ENCODE data around the gene ZBTB34. TPM values are rescaled to one million over a fixed set of nuclear protein-coding genes. Genes with fewer than 3 reads are reported as not detected.

Gene ZBTB34
- total RNA-seq, 5 donors from 2014 or later (not counting 1 experiment from before 2014, with no cell fraction given) = 5.4 to 8.7 (median 7.9) TPM

- Mint-ChIP-seq H3K4me1 (peaks cover 0 to 6% (median 2%) of the 10 kb centered on the region in 3 donors), H3K27me3 (no peaks in the 10 kb centered on the region), H3K9me3 (no peaks in the 10 kb centered on the region), H3K4me3 (no peak overlapping the region), H3K36me3 (peaks cover 17% of the 10 kb centered on the region), H3K27ac (no peak overlapping the region)
- Histone ChIP-seq H3K9me3 (no peaks in the 10 kb centered on the region), H3K27ac (ENCODE audit: low read length) (no peak overlapping the region), H3K4me1 (ENCODE audit: control insufficient read depth in 1 of 2, extremely low read depth in 1 of 2, insufficient read depth in 2 of 2, low read length in 2 of 2) (no peaks in the 10 kb centered on the region), H3K27me3 (replicated peaks in 1 of 2; ENCODE audit: control insufficient read depth in 2 of 2, extremely low read depth in 1 of 2, insufficient read depth in 2 of 2, low read length in 1 of 2) (no peaks in the 10 kb centered on the region), H3K36me3 (ENCODE audit: control insufficient read depth in 2 of 2, extremely low read depth in 1 of 2, insufficient read depth in 1 of 2, low read length in 1 of 2) (peaks cover 5 to 16% of the 10 kb centered on the region in 2 donors), H3K4me3 (ENCODE audit: control insufficient read depth in 1 of 2, extremely low read depth in 1 of 2, low read length in 1 of 2) (no peak overlapping the region)
- ChIA-PET POLR2A (no interaction called here), CTCF (no interaction called here)
- DNase-seq (no peak), ATAC-seq (replicated peaks in 1 of 4) (no peak)
- 91% methylated on average over 4 of the region's 6 CpGs for WGBS (ENCODE audit: insufficient coverage)
These were observed 24.7 kb downstream of the ZBTB34 start for GRCh38 chr9:126885131-126885641.

GRCh38 chr9:126886034-126886822 is 25.8 kb downstream of the ZBTB34 start:
- Histone ChIP-seq H3K27me3 (replicated peaks in 1 of 2; ENCODE audit: control insufficient read depth in 2 of 2, extremely low read depth in 1 of 2, insufficient read depth in 2 of 2, low read length in 1 of 2) (no peaks in the 10 kb centered on the region), H3K4me1 (ENCODE audit: control insufficient read depth in 1 of 2, extremely low read depth in 1 of 2, insufficient read depth in 2 of 2, low read length in 2 of 2) (no peaks in the 10 kb centered on the region), H3K36me3 (ENCODE audit: control insufficient read depth in 2 of 2, extremely low read depth in 1 of 2, insufficient read depth in 1 of 2, low read length in 1 of 2) (peaks cover 0 to 9% of the 10 kb centered on the region in 2 donors), H3K27ac (ENCODE audit: low read length) (no peak overlapping the region), H3K4me3 (ENCODE audit: control insufficient read depth in 1 of 2, extremely low read depth in 1 of 2, low read length in 1 of 2) (no peak overlapping the region), H3K9me3 (no peaks in the 10 kb centered on the region)
- no peak overlapping the region for H3K27ac Mint-ChIP-seq
- ATAC-seq (replicated peaks in 1 of 4) (no peak), DNase-seq (no peak)
- H3K27me3 Mint-ChIP-seq = no peaks in the 10 kb centered on the region
- H3K4me3 Mint-ChIP-seq = no peak overlapping the region
- CTCF ChIA-PET = interaction anchor here in 1 of 2 donors (0.6 kb wide), 2 partner anchors 19 to 28 kb away, joined by 3 to 6 read pairs; no protein-coding TSS in a partner anchor
- WGBS (ENCODE audit: insufficient coverage) = 96% methylated on average over 6 of the region's 23 CpGs
- H3K36me3 Mint-ChIP-seq = peaks cover 7% of the 10 kb centered on the region
- POLR2A ChIA-PET = no interaction called here
- H3K9me3 Mint-ChIP-seq = no peaks in the 10 kb centered on the region
- H3K4me1 Mint-ChIP-seq = peaks cover 0 to 6% (median 2%) of the 10 kb centered on the region in 3 donors

GRCh38 chr9:126886897-126887296 is 26.5 kb downstream of the ZBTB34 start:
- H3K36me3 Mint-ChIP-seq = peaks cover 3% of the 10 kb centered on the region
- Histone ChIP-seq H3K27ac (ENCODE audit: low read length) (no peak overlapping the region), H3K9me3 (no peaks in the 10 kb centered on the region), H3K36me3 (ENCODE audit: control insufficient read depth in 2 of 2, extremely low read depth in 1 of 2, insufficient read depth in 1 of 2, low read length in 1 of 2) (peaks cover 0 to 4% of the 10 kb centered on the region in 2 donors), H3K4me3 (ENCODE audit: control insufficient read depth in 1 of 2, extremely low read depth in 1 of 2, low read length in 1 of 2) (no peak overlapping the region), H3K4me1 (ENCODE audit: control insufficient read depth in 1 of 2, extremely low read depth in 1 of 2, insufficient read depth in 2 of 2, low read length in 2 of 2) (no peaks in the 10 kb centered on the region), H3K27me3 (replicated peaks in 1 of 2; ENCODE audit: control insufficient read depth in 2 of 2, extremely low read depth in 1 of 2, insufficient read depth in 2 of 2, low read length in 1 of 2) (no peaks in the 10 kb centered on the region)
- 88% methylated on average over 4 of the region's 10 CpGs for WGBS (ENCODE audit: insufficient coverage)
- ATAC-seq (replicated peaks in 1 of 4) (no peak), DNase-seq (no peak)
- H3K9me3 Mint-ChIP-seq = no peaks in the 10 kb centered on the region
- ChIA-PET CTCF (interaction anchor here in 1 of 2 donors (0.6 kb wide), 2 partner anchors 19 to 29 kb away, joined by 3 to 6 read pairs; no protein-coding TSS in a partner anchor), POLR2A (no interaction called here)
- H3K27me3 Mint-ChIP-seq = no peaks in the 10 kb centered on the region
- H3K27ac Mint-ChIP-seq = no peak overlapping the region
- no peak overlapping the region for H3K4me3 Mint-ChIP-seq
- peaks cover 0 to 4% (median 0%) of the 10 kb centered on the region in 3 donors for H3K4me1 Mint-ChIP-seq

GRCh38 chr9:126891676-126892075 is 31.2 kb downstream of the ZBTB34 start:
- Mint-ChIP-seq H3K9me3 (no peaks in the 10 kb centered on the region), H3K36me3 (no peaks in the 10 kb centered on the region), H3K27me3 (peaks cover 4 to 7% of the 10 kb centered on the region in 2 donors), H3K27ac (no peak overlapping the region), H3K4me1 (no peaks in the 10 kb centered on the region), H3K4me3 (no peak overlapping the region)
- Histone ChIP-seq H3K9me3 (no peaks in the 10 kb centered on the region), H3K27ac (ENCODE audit: low read length) (no peak overlapping the region), H3K27me3 (replicated peaks in 1 of 2; ENCODE audit: control insufficient read depth in 2 of 2, extremely low read depth in 1 of 2, insufficient read depth in 2 of 2, low read length in 1 of 2) (no peaks in the 10 kb centered on the region), H3K4me3 (ENCODE audit: control insufficient read depth in 1 of 2, extremely low read depth in 1 of 2, low read length in 1 of 2) (no peak overlapping the region), H3K4me1 (ENCODE audit: control insufficient read depth in 1 of 2, extremely low read depth in 1 of 2, insufficient read depth in 2 of 2, low read length in 2 of 2) (no peaks in the 10 kb centered on the region), H3K36me3 (ENCODE audit: control insufficient read depth in 2 of 2, extremely low read depth in 1 of 2, insufficient read depth in 1 of 2, low read length in 1 of 2) (no peaks in the 10 kb centered on the region)
- ChIA-PET CTCF (no interaction called here), POLR2A (no interaction called here)
- DNase-seq (no peak), ATAC-seq (replicated peaks in 1 of 4) (no peak)
- WGBS (ENCODE audit: insufficient coverage) = no CpG with 5 or more reads among the region's 3 CpGs

- Histone ChIP-seq H3K36me3 (ENCODE audit: control insufficient read depth in 2 of 2, extremely low read depth in 1 of 2, insufficient read depth in 1 of 2, low read length in 1 of 2) (no peaks in the 10 kb centered on the region), H3K27me3 (replicated peaks in 1 of 2; ENCODE audit: control insufficient read depth in 2 of 2, extremely low read depth in 1 of 2, insufficient read depth in 2 of 2, low read length in 1 of 2) (no peaks in the 10 kb centered on the region), H3K4me1 (ENCODE audit: control insufficient read depth in 1 of 2, extremely low read depth in 1 of 2, insufficient read depth in 2 of 2, low read length in 2 of 2) (no peaks in the 10 kb centered on the region), H3K27ac (ENCODE audit: low read length) (no peak overlapping the region), H3K4me3 (ENCODE audit: control insufficient read depth in 1 of 2, extremely low read depth in 1 of 2, low read length in 1 of 2) (no peak overlapping the region), H3K9me3 (no peaks in the 10 kb centered on the region)
- Mint-ChIP-seq H3K4me1 (no peaks in the 10 kb centered on the region), H3K27me3 (peaks cover 13 to 14% of the 10 kb centered on the region in 2 donors), H3K9me3 (no peaks in the 10 kb centered on the region), H3K27ac (no peak overlapping the region), H3K4me3 (no peak overlapping the region), H3K36me3 (no peaks in the 10 kb centered on the region)
- DNase-seq = no peak
- POLR2A ChIA-PET = no interaction called here
- CTCF ChIA-PET = no interaction called here
- no peak for ATAC-seq (replicated peaks in 1 of 4)
- WGBS (ENCODE audit: insufficient coverage) = 58% methylated on average over 4 of the region's 5 CpGs
These were observed 32.6 kb downstream of the ZBTB34 start for GRCh38 chr9:126893079-126893478.

- Mint-ChIP-seq H3K36me3 (no peaks in the 10 kb centered on the region), H3K27ac (no peak overlapping the region), H3K9me3 (no peaks in the 10 kb centered on the region), H3K27me3 (peaks cover 13 to 16% of the 10 kb centered on the region in 2 donors), H3K4me3 (no peak overlapping the region), H3K4me1 (no peaks in the 10 kb centered on the region)
- POLR2A ChIA-PET = no interaction called here
- Histone ChIP-seq H3K36me3 (ENCODE audit: control insufficient read depth in 2 of 2, extremely low read depth in 1 of 2, insufficient read depth in 1 of 2, low read length in 1 of 2) (no peaks in the 10 kb centered on the region), H3K4me3 (ENCODE audit: control insufficient read depth in 1 of 2, extremely low read depth in 1 of 2, low read length in 1 of 2) (no peak overlapping the region), H3K4me1 (ENCODE audit: control insufficient read depth in 1 of 2, extremely low read depth in 1 of 2, insufficient read depth in 2 of 2, low read length in 2 of 2) (no peaks in the 10 kb centered on the region), H3K27ac (ENCODE audit: low read length) (no peak overlapping the region), H3K9me3 (no peaks in the 10 kb centered on the region), H3K27me3 (replicated peaks in 1 of 2; ENCODE audit: control insufficient read depth in 2 of 2, extremely low read depth in 1 of 2, insufficient read depth in 2 of 2, low read length in 1 of 2) (no peaks in the 10 kb centered on the region)
- WGBS (ENCODE audit: insufficient coverage) = 86% methylated on average over 3 of the region's 4 CpGs
- ATAC-seq (replicated peaks in 1 of 4) (no peak), DNase-seq (no peak)
- CTCF ChIA-PET = no interaction called here
These were observed 33.7 kb downstream of the ZBTB34 start for GRCh38 chr9:126894052-126894603.

Measured in T-cell (primary cell).